CD4-positive, CD25-positive, alpha-beta regulatory T cell (primary cell): ENCODE measurements around the gene NCOA4. TPM values are rescaled to one million over a fixed set of nuclear protein-coding genes. Genes with fewer than 3 reads are reported as not detected.

Experiments used
- ATAC-seq, 2 donors: fragments of 150-1000 bp; cut with Tn5 transposase; one replicate each; pipeline ENCODE4 v1.10.0; 2021; ENCODE audit warnings: low read depth in 2 of 2, moderate number of reproducible peaks in 2 of 2, moderate library complexity in 1 of 2
- DNase-seq, 3 donors: peaks; one replicate each; pipeline versions ENCODE4 v3.0.0 to v3.0.0-alpha.2; 2012 to 2022; ENCODE audit warnings: mixed read lengths in 1 of 3
- H3K27ac ChIP-seq: one replicate; pipeline ENCODE4 v1.7.0; 2013; ENCODE audit warnings: mild to moderate bottlenecking, low read length; ENCODE audit not compliant: insufficient read depth, poor library complexity, severe bottlenecking
- H3K27me3 ChIP-seq: one replicate; pipeline ENCODE4 v1.7.0; 2013; ENCODE audit warnings: low read length; ENCODE audit not compliant: control insufficient read depth, insufficient read depth
- H3K36me3 ChIP-seq: one replicate; pipeline ENCODE4 v1.7.0; 2013; ENCODE audit warnings: mild to moderate bottlenecking, low read length, moderate library complexity; ENCODE audit not compliant: control insufficient read depth, insufficient read depth
- H3K4me1 ChIP-seq: 2 replicates; pipeline ENCODE4 v1.7.0; 2013; ENCODE audit warnings: mild to moderate bottlenecking, low read length; ENCODE audit not compliant: insufficient read depth, control insufficient read depth, poor library complexity, severe bottlenecking
- H3K4me3 ChIP-seq: one replicate; pipeline ENCODE4 v1.7.0; 2013; ENCODE audit warnings: low read depth, mild to moderate bottlenecking, low read length, moderate library complexity
- H3K9me3 ChIP-seq, 2 experiments: 1 replicate in 1 of 2; 2 replicates in 1 of 2; pipeline ENCODE4 v1.7.0; 2013; ENCODE audit warnings: low read length in 2 of 2, mild to moderate bottlenecking in 1 of 2, moderate library complexity in 1 of 2; ENCODE audit not compliant: control insufficient read depth in 2 of 2
- H3K27ac Mint-ChIP-seq, 3 donors: one replicate each; pipeline ENCODE4 v1.8.0; 2020 to 2022; ENCODE audit warnings: mild to moderate bottlenecking in 3 of 3, mixed read lengths in 3 of 3, moderate library complexity in 2 of 3
- H3K27me3 Mint-ChIP-seq: one replicate; pipeline ENCODE4 v1.8.0; 2022; ENCODE audit warnings: mild to moderate bottlenecking, mixed read lengths
- H3K36me3 Mint-ChIP-seq: one replicate; pipeline ENCODE4 v1.8.0; 2020; ENCODE audit warnings: mixed read lengths
- H3K4me1 Mint-ChIP-seq, 4 donors: one replicate each; pipeline ENCODE4 v1.8.0; 2020 to 2022; ENCODE audit warnings: mixed read lengths in 4 of 4, mild to moderate bottlenecking in 1 of 4
- H3K4me3 Mint-ChIP-seq, 4 donors: one replicate each; pipeline ENCODE4 v1.8.0; 2020 to 2022; ENCODE audit warnings: mild to moderate bottlenecking in 4 of 4, mixed read lengths in 4 of 4, moderate library complexity in 3 of 4
- H3K9me3 Mint-ChIP-seq, 7 donors: one replicate each; pipeline ENCODE4 v1.8.0; 2020 to 2022; ENCODE audit warnings: mixed read lengths in 7 of 7, mild to moderate bottlenecking in 3 of 7, moderate library complexity in 2 of 7
- polyA plus RNA-seq, 4 donors: library from polyadenylated mRNA; unstranded; fragments of 300-500 nt; fragmentation: Illumina TruSeq; gene quantifications; one replicate each; pipeline ENCODE4 v1.2.3, GENCODE V29; 2021
- total RNA-seq: library from RNA; stranded (reverse); gene quantifications from one replicate; pipeline ENCODE4 v1.2.3, GENCODE V29; 2022

NCOA4 gene
- total and polyA plus RNA-seq, 5 donors from 2014 or later, result 69.1 to 202 (median 172) TPM

DNA sequence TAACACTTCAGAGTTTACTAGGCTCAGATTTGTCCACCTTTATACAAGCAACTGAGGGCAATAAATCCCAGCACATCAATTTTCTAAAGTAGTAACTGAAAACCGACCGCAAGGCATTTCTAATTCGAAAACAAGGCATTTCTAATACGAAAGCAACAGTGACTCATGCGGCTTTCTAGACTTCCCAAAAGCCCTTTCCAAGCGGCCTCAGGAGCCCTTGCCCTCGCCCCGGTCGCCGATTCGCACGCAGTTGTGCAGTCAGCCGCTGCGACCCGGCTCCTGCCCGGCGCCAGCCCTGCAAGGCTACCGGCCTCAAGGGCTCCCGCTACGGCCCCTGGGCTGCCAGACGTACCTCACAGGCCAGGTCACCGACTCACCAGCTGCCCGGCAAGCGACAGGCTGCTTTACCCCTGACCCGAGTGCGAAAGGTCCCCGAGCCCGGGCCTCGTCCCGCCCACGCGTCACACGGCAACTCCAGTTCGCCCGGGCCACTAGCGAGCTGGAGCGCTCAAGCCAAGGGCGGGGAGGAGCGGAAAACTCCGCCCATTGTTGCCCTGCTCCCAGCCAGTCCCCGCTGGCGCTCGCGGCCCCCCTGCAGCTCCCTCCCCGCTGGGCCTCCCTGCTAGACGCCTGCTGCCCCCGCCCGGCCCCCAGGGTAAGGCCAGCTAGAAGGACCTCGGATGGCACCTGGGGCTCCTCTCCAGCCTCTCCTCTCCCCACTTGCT, 7.3 kb downstream of the NCOA4 start:
- no peaks in the 10 kb centered on the region for H3K9me3 Mint-ChIP-seq
- peak overlapping the region; percentile 83 to 97 (median 87) for H3K4me3 Mint-ChIP-seq
- Histone ChIP-seq H3K4me3 (peak overlapping the region; percentile 79), H3K27ac (peak overlapping the region; percentile 52), H3K4me1 (peaks cover 79% of the 10 kb centered on the region), H3K27me3 (no peaks in the 10 kb centered on the region), H3K9me3 (no peaks in the 10 kb centered on the region), H3K36me3 (peaks cover 2% of the 10 kb centered on the region)
- peaks cover 4% of the 10 kb centered on the region for H3K36me3 Mint-ChIP-seq
- H3K27ac Mint-ChIP-seq, result peak overlapping the region; percentile 85 to 88 (median 87)
- H3K4me1 Mint-ChIP-seq, result peaks cover 46 to 97% (median 76%) of the 10 kb centered on the region in 4 donors
- DNase-seq (peak; percentile 69 to 81 (median 79)), ATAC-seq (peak; percentile 91 to 93)
- no peaks in the 10 kb centered on the region for H3K27me3 Mint-ChIP-seq

DNA sequence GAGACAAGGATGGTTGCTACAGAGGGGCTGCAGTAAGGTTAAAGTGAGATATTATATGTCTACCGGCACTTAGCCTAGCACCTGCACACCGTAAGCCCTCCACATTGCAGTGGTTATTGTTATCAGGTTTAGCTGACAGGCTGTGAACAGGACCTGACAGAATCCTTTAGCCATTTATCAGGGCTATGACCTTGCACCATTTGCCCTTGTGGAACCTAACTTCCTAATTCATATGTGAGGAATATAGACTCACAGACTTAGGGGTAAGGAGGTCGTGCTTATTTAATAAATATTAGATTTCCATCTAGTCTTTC, 10.1 kb downstream of the NCOA4 start:
- Histone ChIP-seq H3K4me3 (no peak overlapping the region), H3K4me1 (peaks cover 58% of the 10 kb centered on the region)
- H3K9me3 Mint-ChIP-seq, result no peaks in the 10 kb centered on the region

DNA sequence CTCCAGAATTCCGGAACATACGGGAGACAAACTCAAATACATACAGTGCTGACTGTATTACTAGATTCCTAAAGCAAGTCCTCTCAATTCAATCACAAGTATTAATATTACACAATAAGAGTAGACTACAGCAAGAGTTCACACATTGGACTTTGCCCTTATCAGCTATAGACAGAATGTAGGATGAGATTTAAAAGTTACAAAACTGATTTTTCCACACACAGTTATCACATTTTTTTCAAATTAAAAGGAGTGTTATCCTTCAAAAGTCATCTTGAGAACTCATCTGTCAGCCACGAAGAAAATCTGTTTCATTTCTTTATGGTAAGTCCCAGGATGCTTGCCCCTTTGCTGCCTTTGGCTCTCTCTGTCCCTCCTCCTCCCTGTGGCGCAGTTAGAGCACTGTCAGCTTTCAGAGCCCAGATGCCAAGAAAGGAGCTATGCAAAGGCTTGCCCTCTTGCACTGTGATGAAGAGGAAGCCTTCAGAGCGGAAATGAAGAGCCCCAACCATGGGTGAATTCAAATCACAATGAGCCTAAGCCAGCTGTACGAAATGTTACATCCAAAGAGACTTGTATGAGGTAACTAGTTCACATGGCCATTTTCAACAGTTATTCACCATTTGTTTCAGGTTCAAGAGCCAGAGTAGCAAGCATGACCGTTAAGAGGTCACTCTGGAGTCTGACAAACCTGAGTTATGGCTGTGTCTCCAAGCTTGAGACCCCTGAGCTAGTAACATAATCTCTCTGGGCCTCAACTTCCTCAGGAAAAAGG, 10.7 kb downstream of the NCOA4 start:
- peaks cover 42 to 80% (median 63%) of the 10 kb centered on the region in 4 donors for H3K4me1 Mint-ChIP-seq
- H3K36me3 Mint-ChIP-seq, result peaks cover 10% of the 10 kb centered on the region
- Histone ChIP-seq H3K4me3 (no peak overlapping the region), H3K36me3 (peaks cover 23% of the 10 kb centered on the region), H3K9me3 (no peaks in the 10 kb centered on the region), H3K4me1 (peaks cover 52% of the 10 kb centered on the region), H3K27ac (no peak overlapping the region), H3K27me3 (no peaks in the 10 kb centered on the region)
- peak overlapping the region in 2 of 3 donors; percentile 51 to 75 for H3K27ac Mint-ChIP-seq
- DNase-seq, result peak in 1 of 3 donors; percentile 29
- peaks cover 5% of the 10 kb centered on the region for H3K27me3 Mint-ChIP-seq
- ATAC-seq, result no peak
- peak overlapping the region; percentile 20 to 73 (median 24) for H3K4me3 Mint-ChIP-seq
- no peaks in the 10 kb centered on the region for H3K9me3 Mint-ChIP-seq

More for the DNA sequence above, 10.1 kb downstream of the NCOA4 start:
- Mint-ChIP-seq H3K27ac (peak overlapping the region in 1 of 3 donors; percentile 9), H3K36me3 (peaks cover 8% of the 10 kb centered on the region), H3K27me3 (peaks cover 5% of the 10 kb centered on the region), H3K4me1 (peaks cover 44 to 83% (median 66%) of the 10 kb centered on the region in 4 donors), H3K4me3 (peak overlapping the region in 2 of 4 donors; percentile 26 to 34)
- H3K27ac ChIP-seq, result no peak overlapping the region
- peaks cover 18% of the 10 kb centered on the region for H3K36me3 ChIP-seq
- no peaks in the 10 kb centered on the region for H3K9me3 ChIP-seq
- DNase-seq (no peak), ATAC-seq (no peak)
- H3K27me3 ChIP-seq, result no peaks in the 10 kb centered on the region

DNA sequence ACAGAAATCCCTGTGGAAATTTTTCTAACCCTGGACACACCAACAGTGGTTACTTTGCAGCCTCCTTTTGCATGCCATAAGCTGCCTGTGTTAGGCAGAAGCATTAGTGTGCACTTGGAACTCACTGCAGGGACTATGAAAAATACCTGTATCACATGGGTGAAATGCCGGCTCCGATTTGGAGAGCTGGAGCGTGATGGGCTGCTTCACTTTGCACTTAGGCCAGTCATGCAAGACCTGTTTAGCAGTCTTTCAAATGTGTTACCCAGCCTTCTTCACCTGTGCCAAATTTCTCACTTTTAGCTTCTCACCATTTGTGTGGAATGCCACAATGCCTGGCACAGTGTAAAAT, 11.3 kb downstream of the NCOA4 start:
- no peak overlapping the region for H3K4me3 ChIP-seq
- Mint-ChIP-seq H3K9me3 (no peaks in the 10 kb centered on the region), H3K27me3 (peaks cover 5% of the 10 kb centered on the region), H3K4me3 (peak overlapping the region in 2 of 4 donors; percentile 20 to 26), H3K27ac (peak overlapping the region in 1 of 3 donors; percentile 75), H3K4me1 (peaks cover 36 to 77% (median 57%) of the 10 kb centered on the region in 4 donors), H3K36me3 (peaks cover 16% of the 10 kb centered on the region)
- DNase-seq, result no peak
- no peaks in the 10 kb centered on the region for H3K27me3 ChIP-seq
- H3K36me3 ChIP-seq, result peaks cover 29% of the 10 kb centered on the region
- no peak overlapping the region for H3K27ac ChIP-seq
- ATAC-seq, result no peak
- H3K4me1 ChIP-seq, result peaks cover 46% of the 10 kb centered on the region
- H3K9me3 ChIP-seq, result no peaks in the 10 kb centered on the region

DNA sequence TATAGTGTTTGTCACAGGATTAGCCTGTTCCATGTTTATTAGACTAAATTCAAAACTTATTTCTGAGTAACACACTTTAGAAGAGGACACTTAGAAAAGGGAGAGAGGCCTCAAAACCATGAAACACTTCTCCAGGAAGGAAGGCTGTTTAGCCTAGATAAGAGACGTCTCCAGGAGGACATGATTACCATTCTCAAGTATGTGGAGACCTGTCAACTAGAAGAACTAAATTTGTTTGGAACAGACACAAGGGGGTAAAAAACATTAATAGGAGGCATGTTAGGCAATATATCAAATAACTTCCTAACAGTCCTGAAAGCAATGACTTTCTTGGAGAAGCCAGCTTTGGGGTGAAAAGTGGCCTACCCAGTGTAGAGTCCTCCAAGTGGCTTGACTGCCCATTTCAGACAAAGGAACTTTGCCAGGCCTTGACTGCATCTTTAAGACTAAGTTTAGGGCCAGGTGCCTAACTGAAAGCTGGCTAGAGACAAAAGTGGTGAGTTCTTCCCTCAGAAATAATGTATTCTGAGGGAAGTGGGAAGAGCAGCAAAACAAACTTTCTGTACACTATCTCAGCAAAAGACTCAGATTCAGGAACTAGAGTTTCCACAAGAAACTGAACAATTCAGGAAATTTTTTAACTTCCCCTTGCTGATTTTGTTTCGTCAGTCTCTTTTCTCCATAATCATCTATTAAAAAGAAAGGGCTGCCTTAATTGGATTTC, 11.8 kb downstream of the NCOA4 start:
- no peaks in the 10 kb centered on the region for H3K9me3 Mint-ChIP-seq
- peaks cover 5% of the 10 kb centered on the region for H3K27me3 Mint-ChIP-seq
- H3K36me3 Mint-ChIP-seq, result peaks cover 17% of the 10 kb centered on the region
- Histone ChIP-seq H3K4me1 (peaks cover 41% of the 10 kb centered on the region), H3K4me3 (no peak overlapping the region), H3K27ac (no peak overlapping the region), H3K27me3 (no peaks in the 10 kb centered on the region), H3K9me3 (no peaks in the 10 kb centered on the region), H3K36me3 (peaks cover 34% of the 10 kb centered on the region)
- H3K4me1 Mint-ChIP-seq, result peaks cover 30 to 71% (median 53%) of the 10 kb centered on the region in 4 donors
- H3K4me3 Mint-ChIP-seq, result peak overlapping the region in 3 of 4 donors; percentile 20 to 51 (median 43)
- ATAC-seq (no peak), DNase-seq (no peak)
- H3K27ac Mint-ChIP-seq, result peak overlapping the region; percentile 50 to 79 (median 75)

DNA sequence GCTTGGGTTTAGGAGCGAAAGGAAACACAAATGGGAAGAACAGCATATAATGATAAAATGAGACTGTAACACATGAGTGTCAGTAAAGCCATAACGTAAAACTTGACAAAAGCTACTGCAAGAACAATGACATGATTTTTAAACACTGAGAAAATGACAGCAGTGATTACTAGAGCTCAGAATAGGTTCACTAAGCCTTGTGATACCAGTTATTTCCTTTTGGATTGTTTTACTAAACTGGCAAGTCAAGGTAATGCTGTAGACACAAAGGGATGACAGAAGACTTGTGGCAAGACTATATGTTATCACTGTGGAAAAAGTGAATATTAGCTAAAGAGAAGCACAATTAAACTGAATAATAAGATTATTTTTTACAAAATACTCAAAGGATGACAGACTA, 12.7 kb downstream of the NCOA4 start:
- H3K27ac ChIP-seq, result no peak overlapping the region

DNA sequence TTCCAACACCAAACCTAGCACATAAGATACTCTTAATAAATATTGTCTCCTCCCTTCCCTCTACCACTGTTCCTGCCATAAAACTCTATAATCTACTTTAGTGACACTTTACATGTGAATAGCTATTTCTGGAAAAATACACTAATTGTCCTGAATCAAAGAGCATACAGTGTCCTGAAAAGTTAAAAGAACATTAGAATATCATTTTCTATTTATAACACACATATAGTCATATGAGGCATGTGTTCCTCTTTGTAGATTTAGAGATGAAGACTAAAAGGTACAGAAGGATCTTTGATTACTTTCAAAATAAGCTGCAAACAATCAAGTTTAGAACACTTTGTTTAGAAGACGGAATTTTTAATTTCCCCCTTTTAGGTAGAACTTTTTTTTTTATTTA, 13.6 kb downstream of the NCOA4 start:
- peaks cover 49% of the 10 kb centered on the region for H3K36me3 ChIP-seq
- H3K4me1 ChIP-seq, result peaks cover 30% of the 10 kb centered on the region
- Mint-ChIP-seq H3K27me3 (peaks cover 5% of the 10 kb centered on the region), H3K9me3 (no peaks in the 10 kb centered on the region), H3K4me3 (no peak overlapping the region), H3K36me3 (peaks cover 26% of the 10 kb centered on the region), H3K27ac (peak overlapping the region in 1 of 3 donors; percentile 21), H3K4me1 (peaks cover 28 to 53% (median 42%) of the 10 kb centered on the region in 4 donors)
- no peak overlapping the region for H3K4me3 ChIP-seq
- H3K9me3 ChIP-seq, result no peaks in the 10 kb centered on the region
- DNase-seq (no peak), ATAC-seq (no peak)
- no peak overlapping the region for H3K27ac ChIP-seq
- H3K27me3 ChIP-seq, result no peaks in the 10 kb centered on the region

More for the DNA sequence above, 12.7 kb downstream of the NCOA4 start:
- Histone ChIP-seq H3K4me3 (no peak overlapping the region), H3K9me3 (no peaks in the 10 kb centered on the region), H3K27me3 (no peaks in the 10 kb centered on the region), H3K36me3 (peaks cover 41% of the 10 kb centered on the region), H3K4me1 (peaks cover 32% of the 10 kb centered on the region)
- no peaks in the 10 kb centered on the region for H3K9me3 Mint-ChIP-seq
- peaks cover 28 to 62% (median 48%) of the 10 kb centered on the region in 4 donors for H3K4me1 Mint-ChIP-seq
- H3K27ac Mint-ChIP-seq, result peak overlapping the region in 1 of 3 donors; percentile 75
- H3K36me3 Mint-ChIP-seq, result peaks cover 25% of the 10 kb centered on the region
- peaks cover 5% of the 10 kb centered on the region for H3K27me3 Mint-ChIP-seq
- ATAC-seq (no peak), DNase-seq (no peak)
- no peak overlapping the region for H3K4me3 Mint-ChIP-seq
